ENCODE data around the gene OR2L5. TPM values are rescaled to one million over a fixed set of nuclear protein-coding genes. Genes with fewer than 3 reads are reported as not detected.

Gene OR2L5
- total and polyA plus RNA-seq, 11 donors, result not detected

GRCh38 chr1:247998811-247999210 lies 14.6 kb upstream of the OR2L5 start:
- TF ChIP-seq POLR2A (IDR thresholded peaks at IDR 0.05) (no peak), CTCF (IDR thresholded peaks at IDR 0.05) (no peak)
- Histone ChIP-seq H3K36me3 (no peaks in the 10 kb centered on the region), H3K4me1 (no peaks in the 10 kb centered on the region), H3K4me3 (no peak overlapping the region), H3K27ac (no peak overlapping the region), H3K27me3 (no peaks in the 10 kb centered on the region), H3K9me3 (no peaks in the 10 kb centered on the region)
- no peak for DNase-seq
- intact Hi-C loops (cut with DNase I), result no loop called here
- WGBS, 4 donors, result 22 to 48% (median 32%) methylated on average over 2 of the region's 2 CpGs
- no peak for ATAC-seq

- H3K9me3 ChIP-seq, result peaks cover 0 to under 1% (median 0%) of the 10 kb centered on the region in 12 donors
- H3K36me3 ChIP-seq, result no peaks in the 10 kb centered on the region
- DNase-seq (no peak), ATAC-seq (no peak)
- WGBS, 4 donors, result 75 to 90% (median 81%) methylated on average over 1 of the region's 1 CpG
- no peak overlapping the region for H3K27ac ChIP-seq
- no peak overlapping the region for H3K4me3 ChIP-seq
- intact Hi-C loops (cut with DNase I), result no loop called here
- no peak for TF ChIP-seq CTCF (IDR thresholded peaks at IDR 0.05)
- TF ChIP-seq POLR2A (IDR thresholded peaks at IDR 0.05), result no peak
- no peaks in the 10 kb centered on the region for H3K4me1 ChIP-seq
- H3K27me3 ChIP-seq, result no peaks in the 10 kb centered on the region
Observed at GRCh38 chr1:248000169-248000568, 13.3 kb upstream of the OR2L5 start.

- Histone ChIP-seq H3K4me1 (no peaks in the 10 kb centered on the region), H3K9me3 (peaks cover 0 to 41% (median 17%) of the 10 kb centered on the region in 12 donors), H3K4me3 (no peak overlapping the region), H3K27me3 (no peaks in the 10 kb centered on the region), H3K27ac (no peak overlapping the region), H3K36me3 (no peaks in the 10 kb centered on the region)
- TF ChIP-seq POLR2A (IDR thresholded peaks at IDR 0.05) (no peak), CTCF (IDR thresholded peaks at IDR 0.05) (no peak)
- 33 to 48% (median 35%) methylated on average over 1 of the region's 1 CpG for WGBS, 4 donors
- no peak for ATAC-seq
- DNase-seq, result no peak
- intact Hi-C loops (cut with DNase I), result no loop called here
Observed at GRCh38 chr1:248007778-248008177, 5.7 kb upstream of the OR2L5 start.

- TF ChIP-seq POLR2A (IDR thresholded peaks at IDR 0.05) (no peak), CTCF (IDR thresholded peaks at IDR 0.05) (no peak)
- Histone ChIP-seq H3K36me3 (no peaks in the 10 kb centered on the region), H3K4me1 (no peaks in the 10 kb centered on the region), H3K4me3 (no peak overlapping the region), H3K27ac (no peak overlapping the region), H3K9me3 (peaks cover 0 to 41% (median 17%) of the 10 kb centered on the region in 12 donors), H3K27me3 (no peaks in the 10 kb centered on the region)
- intact Hi-C loops (cut with DNase I), result no loop called here
- WGBS, 4 donors, result 71 to 83% (median 78%) methylated on average over 3 of the region's 3 CpGs
- DNase-seq (no peak), ATAC-seq (no peak)
Observed at GRCh38 chr1:248009681-248010080, 3.8 kb upstream of the OR2L5 start.
